HG03571 (cell line): ENCODE data around the gene MYO1A.
"Not testable (repeated sequence)": the region's sequence is repeated elsewhere in the genome, so short reads cannot be mapped to it uniquely, and the experiment has no call there.

ENCODE experiments used
- ATAC-seq: cut with Tn5 transposase; IDR thresholded peaks from one replicate; pipeline ENCODE4 v1.9.1; 2021; ENCODE audit not compliant: unreplicated experiment

Gene MYO1A

GRCh38 chr12:57048423-57049118 is 1.4 kb downstream of the MYO1A start:
- no peak for ATAC-seq

GRCh38 chr12:57047981-57048380 is 1.9 kb downstream of the MYO1A start:
- ATAC-seq: no peak

- ATAC-seq: no peak
These were observed 2.7 kb downstream of the MYO1A start for GRCh38 chr12:57046947-57047890.

GRCh38 chr12:57046086-57046791 is 3.7 kb downstream of the MYO1A start:
- ATAC-seq: no peak

DNA sequence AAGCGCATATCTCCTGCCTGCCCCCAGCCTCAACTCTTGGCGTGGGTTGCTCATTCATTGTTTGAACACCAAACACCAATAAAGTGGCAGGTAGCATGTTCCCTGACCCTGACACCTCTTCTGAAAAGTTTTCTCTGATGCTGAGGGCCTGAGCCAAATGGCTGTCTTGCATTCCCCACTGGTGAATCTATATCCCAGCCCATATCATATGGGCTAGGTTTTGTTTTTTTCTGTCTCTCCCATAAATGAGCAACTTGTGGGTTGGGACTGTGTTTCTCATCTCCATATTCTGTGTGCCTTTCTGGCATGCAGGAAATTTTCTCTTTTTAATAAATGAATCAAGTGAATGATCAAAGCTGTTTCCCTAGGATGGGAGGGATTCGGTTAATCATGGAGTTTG is 5.0 kb downstream of the MYO1A start:
- ATAC-seq: no peak

DNA sequence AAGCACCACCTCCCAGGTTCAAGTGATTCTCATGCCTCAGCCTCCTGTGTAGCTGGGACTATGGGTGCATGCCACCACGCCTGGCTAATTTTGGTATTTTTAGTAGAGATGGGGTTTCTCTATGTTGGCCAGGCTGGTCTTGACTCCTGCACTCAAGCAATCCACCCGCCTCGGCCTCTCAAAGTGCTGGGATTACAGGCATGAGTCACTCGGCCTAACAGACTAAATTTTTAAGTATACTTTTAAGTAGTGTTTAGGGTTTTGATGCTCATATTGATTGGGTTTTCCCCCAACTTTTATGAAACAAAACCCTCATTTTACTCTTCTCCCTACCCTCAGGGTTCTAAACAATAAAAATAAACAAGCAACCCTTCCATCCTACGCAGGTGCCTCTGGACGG is 5.5 kb downstream of the MYO1A start:
- ATAC-seq: no peak

- ATAC-seq: no peak
These were observed 7.2 kb downstream of the MYO1A start for GRCh38 chr12:57042695-57043094.

DNA sequence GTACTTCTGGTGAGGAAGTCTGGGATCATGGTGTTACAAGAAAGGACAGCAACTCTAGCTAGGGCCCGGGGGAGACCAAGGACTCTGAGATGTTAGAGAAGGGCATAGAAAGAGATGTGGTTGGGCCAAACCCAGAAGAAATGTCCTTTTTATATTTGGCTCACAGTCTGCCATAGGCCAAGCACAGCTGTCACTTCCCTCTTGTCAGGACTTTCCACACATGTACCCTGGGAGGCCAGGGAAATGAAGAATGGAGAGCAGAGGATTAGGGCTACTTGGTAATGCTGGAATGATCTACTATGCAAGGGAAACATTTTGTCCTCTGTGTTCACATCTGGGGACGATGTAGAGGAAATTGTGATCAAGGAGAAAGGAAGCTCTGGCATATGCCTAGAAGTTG is 9.2 kb downstream of the MYO1A start:
- no peak for ATAC-seq

GRCh38 chr12:57040211-57040610 is 9.7 kb downstream of the MYO1A start:
- ATAC-seq: no peak

DNA sequence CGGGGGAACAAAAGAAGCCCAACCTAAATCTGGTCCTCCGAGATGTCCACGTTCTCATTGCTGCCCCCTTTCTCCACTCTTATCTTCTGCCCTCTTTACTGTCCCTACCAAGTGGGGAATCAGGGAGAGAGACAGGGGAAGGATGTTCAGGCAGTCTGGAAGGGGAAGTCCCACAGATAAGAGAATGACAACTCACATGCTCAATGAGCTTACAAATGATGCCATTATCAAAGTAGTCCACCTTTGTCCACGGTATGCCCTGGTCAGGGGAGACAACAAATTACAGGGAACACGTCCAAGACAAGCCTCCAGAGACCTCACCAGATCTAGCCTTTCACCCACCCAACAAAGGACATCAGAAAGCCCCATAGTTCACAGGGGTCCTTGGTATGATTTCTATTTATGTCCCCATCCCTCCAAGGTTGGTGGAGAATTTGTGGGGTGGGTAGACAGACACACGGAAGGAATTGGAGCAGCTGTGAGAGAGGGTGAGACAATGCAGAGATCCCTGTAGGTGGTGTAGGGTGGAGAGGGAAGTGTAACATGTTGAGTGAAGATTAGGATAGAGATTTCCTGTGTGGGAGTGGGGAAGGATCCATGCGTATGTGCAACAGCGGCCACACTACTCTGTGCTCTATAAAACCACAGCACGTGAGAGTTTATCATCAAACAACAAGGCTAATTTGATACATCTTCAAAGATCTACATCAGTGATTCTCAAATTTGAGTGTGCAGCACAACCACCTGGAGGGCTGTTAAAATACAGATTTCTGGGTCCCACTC is 10.7 kb downstream of the MYO1A start:
- no peak for ATAC-seq

DNA sequence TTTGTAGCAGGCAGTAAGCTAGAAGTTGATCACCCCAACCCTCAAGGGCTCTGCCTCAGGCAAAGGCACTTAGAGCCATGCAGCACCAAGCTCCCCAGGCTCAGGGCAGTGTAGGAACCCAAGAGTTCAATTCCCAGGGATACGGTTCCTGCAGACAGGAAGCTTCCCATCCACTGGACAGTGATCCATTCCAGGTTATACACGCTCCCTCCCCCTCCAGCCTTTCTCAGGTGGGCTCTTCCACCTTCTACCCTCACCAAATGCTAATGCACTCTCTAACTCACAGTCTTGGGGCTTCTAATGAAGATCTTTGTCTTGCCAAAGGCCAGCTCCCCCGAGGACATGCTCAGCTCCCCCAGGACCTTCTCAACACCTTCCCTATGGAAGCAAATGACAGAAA is 12.7 kb downstream of the MYO1A start:
- ATAC-seq: no peak

DNA sequence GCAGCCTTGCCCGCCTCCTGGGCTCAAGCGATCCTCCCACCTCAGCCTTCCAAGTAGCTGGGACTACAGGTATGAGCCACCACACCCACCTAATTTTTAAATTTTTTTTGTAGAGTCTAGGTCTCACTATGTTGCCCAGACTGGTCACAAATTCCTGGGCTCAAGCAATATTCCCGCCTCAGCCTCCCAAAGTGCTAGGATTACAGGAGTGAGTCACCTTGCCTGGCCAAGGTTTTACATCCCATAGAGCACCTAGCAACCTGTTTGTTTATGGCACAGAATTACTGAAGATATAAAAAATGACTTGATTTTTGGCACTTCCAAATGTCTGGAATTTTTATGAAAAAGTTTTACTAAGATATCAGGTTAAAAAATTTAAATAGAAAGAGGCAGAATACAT is 16.5 kb downstream of the MYO1A start:
- ATAC-seq: no peak

DNA sequence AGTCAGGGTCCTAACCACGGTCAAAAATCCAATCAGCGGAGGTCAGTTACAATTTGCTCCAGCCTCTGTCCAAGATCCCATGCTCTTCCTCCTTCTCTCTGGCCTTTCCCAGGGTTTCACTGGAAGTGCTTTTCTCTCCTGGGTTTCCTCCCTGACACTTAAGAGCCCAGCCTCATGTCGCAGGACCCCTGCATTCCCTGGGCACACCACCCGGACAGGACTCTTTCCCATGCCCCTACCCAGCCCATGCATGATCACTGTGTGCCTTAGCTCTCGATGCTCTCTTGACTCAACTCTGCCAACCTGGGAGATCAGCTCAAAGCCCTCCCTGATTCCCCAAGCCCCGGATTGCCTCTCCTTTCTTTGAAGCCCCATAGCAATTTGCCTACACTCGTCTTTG is 18.1 kb downstream of the MYO1A start:
- ATAC-seq: no peak

- no peak for ATAC-seq
These were observed 18.7 kb downstream of the MYO1A start for GRCh38 chr12:57031138-57031725.

DNA sequence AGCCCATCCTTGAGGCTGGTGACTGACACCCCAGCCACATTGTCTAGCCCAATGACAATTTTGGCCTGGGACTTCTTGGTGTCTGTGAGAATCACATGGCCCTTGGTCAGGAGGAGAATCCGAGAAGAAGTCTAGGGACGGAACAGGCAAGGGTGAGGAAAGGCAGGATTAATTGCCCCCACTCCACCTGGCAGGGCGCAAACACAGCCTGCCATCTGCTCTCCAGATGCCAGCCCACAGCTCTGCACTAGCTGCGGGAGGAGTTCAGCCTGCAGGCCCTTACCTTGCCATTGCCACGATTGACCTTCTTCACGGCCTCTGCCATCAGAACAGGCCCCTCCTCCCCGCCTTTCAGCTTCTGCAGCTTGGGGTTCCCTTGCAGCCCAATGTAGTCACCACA is 20.5 kb downstream of the MYO1A start:
- ATAC-seq: no peak

GRCh38 chr12:57027805-57028153 is 22.1 kb downstream of the MYO1A start:
- no peak for ATAC-seq

- ATAC-seq: no peak
These were observed 22.7 kb downstream of the MYO1A start for GRCh38 chr12:57027011-57027804.

DNA sequence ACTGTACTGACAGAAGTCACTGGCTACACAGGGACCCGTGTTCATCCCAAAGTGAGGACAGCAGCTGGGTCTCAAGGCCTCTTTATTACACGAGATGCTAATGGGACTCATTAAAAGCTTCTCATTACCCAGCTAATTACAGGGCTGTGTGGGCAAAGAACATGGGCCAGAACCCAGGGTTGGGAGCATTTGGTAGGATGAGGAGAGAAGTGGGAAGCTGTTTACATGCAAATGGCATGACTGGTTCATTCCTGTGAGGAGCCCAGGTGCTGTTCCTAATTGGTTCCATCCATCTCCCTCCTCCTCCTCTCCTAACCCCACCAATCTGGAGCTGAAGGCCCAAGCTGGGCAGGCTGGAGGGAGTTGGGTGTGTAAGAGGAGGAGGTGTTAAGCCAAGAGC is 24.7 kb downstream of the MYO1A start:
- ATAC-seq: no peak

DNA sequence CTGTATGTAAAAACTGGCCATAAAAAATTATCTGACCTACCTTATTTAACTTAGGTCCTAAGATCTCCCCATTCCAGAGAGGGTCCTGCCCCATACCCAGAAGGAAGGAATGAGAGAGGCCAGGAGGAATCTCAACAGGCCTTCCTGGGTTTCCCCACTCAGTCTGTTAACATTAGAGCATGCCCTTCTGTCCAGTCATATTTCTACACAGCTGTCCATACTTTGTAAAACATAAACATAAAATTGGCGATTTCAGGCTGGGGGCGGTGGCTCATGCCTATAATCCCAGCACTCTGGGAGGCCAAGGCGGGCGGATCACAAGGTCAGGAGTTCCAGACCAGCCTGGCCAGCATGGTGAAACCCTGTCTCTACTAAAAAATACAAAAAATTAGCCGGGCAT is 27.6 kb downstream of the MYO1A start:
- ATAC-seq: not testable (repeated sequence)
